Right renal pelvis (tissue), 4 donors: Measurements from ENCODE around the gene DEFB112. TPM values are rescaled to one million over a fixed set of nuclear protein-coding genes. Genes with fewer than 3 reads are reported as not detected.

Source experiments
- DNase-seq, 4 donors: peaks; one replicate each; pipeline ENCODE4 v3.0.0-alpha.2; 2013; ENCODE audit warnings: low read depth in 4 of 4, low spot score in 3 of 4, missing footprints in 1 of 4
- polyA plus RNA-seq, 4 donors: library from polyadenylated mRNA; unstranded; fragments of 120-200 nt; gene quantifications; one replicate each; pipeline ENCODE4 v1.2.1, GENCODE V29; 2013; ENCODE audit not compliant: insufficient read length in 4 of 4

Gene DEFB112
- polyA plus RNA-seq, 4 donors, result not detected

DNA sequence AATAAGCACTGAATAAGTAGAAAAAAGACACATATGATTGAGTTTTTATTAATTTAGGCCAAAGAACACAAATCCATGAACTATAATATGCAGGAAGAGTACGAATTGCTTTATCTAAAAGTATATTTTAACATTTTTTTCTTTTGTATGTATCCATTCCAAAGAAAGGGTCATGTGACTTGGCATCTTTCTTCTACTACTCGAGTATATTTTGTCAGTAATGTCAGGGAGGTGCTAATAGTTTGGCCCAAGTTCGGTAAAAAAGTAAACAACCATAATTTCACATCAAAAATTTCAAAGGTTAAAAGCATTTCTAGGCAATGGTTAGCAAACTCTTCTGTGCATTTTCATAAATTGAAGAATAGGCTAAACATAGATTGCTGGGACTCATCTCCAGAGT is 46.6 kb downstream of the DEFB112 start:
- DNase-seq, result no peak

DNA sequence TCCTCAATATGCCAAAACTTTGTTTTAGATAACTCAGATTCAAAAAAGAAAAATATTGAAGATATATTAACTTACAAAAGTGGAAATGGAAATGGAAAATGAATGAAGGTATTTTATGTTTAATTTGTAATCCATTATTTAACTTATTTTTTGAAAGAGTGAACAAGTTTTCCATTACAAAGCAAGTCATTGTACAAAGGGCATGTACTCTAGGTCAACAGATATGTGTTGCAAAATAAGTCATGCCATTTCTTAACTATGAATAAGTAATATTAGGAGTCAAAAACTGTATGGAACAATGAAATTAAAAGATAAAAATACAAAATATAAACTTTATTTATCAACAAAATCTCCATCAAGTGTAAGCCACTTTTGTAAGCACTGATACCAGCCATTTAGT is 54.5 kb downstream of the DEFB112 start:
- no peak for DNase-seq

Other genes with a start within 250 kb of the DEFB112 start
- under 1 TPM in 1 of 4 donors, not detected in 3; 0.05 TPM for gene CRISP1, start 183.4 kb downstream of the DEFB112 start, polyA plus RNA-seq
- gene DEFB114, start 85.8 kb downstream of the DEFB112 start, polyA plus RNA-seq, result not detected
- gene DEFB113, start 80.3 kb downstream of the DEFB112 start, polyA plus RNA-seq, result not detected
- gene DEFB110, start 27.9 kb downstream of the DEFB112 start, polyA plus RNA-seq, result not detected